Tongue (tissue), 2 donors: ENCODE data around the gene CSH1. TPM values are rescaled to one million over a fixed set of nuclear protein-coding genes. Genes with fewer than 3 reads are reported as not detected.
"Not testable (repeated sequence)": the region's sequence is repeated elsewhere in the genome, so short reads cannot be mapped to it uniquely, and the experiment has no call there.

Experiments
- DNase-seq: peaks from one replicate; pipeline ENCODE4 v3.0.0-alpha.2; 2015
- total RNA-seq: library from RNA; depleted of rRNA; stranded (reverse); fragments of >200 nt; gene quantifications from one replicate; pipeline ENCODE4 v1.2.3, GENCODE V29; 2014

CSH1 gene
- not detected for total RNA-seq

DNA sequence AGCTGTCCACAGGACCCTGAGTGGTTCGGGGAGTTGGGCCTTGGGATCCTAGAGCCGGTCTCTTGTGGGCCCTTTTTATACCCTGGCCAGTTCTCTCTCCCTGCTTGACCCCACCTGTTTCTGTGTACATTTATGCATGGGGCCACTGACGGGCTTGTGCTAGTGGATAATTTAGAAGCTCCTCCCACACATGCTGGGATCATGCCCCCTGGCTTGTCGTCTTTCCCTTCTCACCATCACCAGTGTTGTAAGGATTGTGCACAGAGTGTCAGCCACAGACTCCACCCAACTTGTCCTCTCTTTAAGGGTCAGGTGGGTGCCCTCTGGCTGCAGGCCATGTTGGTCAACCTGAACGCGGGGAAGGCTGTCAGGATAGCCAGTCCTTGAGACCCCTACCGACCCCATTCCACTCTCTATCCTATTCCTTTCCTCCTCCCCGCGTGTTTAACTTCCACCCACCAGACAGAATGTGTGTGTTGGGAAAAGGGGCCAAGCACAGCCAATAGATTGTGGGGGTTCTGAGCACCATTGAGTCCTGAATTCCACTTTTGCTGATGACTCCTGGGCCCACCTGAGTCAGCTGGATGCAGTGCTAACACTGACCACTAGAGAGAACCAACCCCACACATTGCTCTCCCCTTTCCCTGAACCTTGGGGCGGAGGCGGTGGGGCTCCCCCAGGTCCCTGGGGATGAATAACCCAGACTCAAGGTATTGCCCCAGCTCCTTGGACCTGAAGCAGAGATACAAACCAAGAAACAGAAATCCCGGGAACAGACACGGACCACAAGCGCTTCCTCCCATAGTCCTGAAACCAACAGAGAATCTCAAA is at the start of gene CSH1:
Gene CSH1, minus strand, starts transcription at position 51 of the 831 bp plus-strand sequence. CDS start 63 bp downstream, outside the sequence.
- not testable (repeated sequence) for DNase-seq

DNA sequence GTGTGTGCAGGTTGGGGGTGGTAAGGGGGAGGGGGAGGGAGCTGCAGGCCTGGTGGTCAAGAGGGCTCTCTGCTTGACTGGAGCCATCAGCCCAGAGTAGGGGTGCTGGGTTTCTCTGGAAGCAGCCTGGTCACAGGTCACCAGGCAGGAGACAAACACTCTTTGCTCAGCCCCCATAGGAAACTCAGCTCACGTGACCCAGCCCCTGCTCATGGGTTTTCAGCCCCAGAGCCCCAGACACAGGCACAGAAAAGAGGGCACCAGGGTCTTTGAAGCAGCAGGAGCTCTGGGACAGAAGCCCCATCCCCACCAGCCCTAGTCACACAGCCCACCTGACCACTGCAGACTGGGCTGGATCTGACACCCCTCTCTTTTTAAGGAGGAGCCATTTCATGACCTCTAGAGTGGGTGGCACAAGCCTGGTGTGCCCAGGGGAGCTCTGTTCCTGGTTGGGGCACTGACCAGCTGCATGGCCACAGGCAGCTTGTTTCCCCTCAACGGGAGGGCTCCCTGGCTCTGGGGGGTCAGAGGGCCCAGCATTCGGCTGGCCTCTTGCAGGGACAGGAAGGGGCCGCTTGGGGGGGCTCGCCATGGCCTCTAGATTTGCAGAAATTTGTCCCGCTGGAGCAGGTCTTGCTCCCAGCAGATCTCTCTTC is 49.5 kb upstream of the CSH1 start:
- no peak for DNase-seq

DNA sequence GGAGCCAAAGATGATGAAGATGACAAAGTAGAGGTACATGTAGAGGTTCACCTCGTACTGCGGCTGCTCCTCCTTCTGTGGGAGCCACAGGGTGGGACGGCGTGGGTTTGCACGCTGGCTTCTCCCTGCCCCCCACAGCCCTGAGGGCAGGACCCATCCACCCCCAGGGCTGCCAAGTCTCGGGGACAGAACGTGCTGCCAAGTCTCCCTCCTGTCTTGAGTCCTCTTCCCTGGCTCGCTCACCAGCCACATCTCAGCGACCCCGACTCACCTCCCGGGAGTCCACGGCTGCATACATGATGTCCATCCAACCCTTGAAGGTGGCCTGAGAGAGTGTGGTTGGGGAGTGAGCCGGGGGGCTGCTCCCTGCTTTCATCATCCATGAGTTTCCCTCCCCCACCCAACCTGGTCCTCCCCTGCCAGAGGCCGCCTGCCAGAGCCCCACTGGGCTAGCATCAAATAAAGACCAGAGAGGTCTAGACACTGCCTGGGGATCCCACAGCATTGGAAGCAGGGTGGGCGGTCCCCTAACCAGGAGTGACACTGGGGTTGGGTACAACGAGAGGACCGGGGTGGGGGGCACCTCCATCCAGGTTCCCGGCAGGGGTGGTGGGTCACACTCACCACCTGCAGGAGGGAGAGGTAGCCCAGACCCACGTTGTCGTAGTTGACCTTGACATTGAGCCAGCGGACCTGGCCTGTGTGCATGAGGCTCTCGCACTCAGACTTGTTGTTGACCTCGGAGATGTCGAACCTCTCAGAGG is 48.5 kb upstream of the CSH1 start:
- DNase-seq: no peak

DNA sequence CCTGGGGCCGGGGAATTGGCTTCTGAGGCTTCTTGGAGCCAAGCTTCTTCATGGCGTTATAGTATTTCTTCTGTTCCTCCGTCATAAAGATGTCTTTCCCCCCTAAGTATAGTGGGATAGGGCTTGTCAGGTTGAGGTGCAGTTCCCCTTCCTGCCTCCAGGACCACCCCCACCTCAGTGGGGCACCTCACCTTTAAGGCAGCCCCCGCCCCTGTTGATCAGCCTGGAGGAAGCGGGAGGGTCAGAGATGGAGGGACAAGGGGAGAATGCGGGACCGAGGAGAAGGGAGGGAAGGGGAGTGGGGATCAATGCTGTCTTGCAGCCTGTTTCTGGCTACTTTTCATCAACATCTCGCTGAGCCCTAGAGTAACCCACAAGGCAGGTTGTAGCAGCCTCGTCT is 47.4 kb upstream of the CSH1 start:
- DNase-seq: no peak

DNA sequence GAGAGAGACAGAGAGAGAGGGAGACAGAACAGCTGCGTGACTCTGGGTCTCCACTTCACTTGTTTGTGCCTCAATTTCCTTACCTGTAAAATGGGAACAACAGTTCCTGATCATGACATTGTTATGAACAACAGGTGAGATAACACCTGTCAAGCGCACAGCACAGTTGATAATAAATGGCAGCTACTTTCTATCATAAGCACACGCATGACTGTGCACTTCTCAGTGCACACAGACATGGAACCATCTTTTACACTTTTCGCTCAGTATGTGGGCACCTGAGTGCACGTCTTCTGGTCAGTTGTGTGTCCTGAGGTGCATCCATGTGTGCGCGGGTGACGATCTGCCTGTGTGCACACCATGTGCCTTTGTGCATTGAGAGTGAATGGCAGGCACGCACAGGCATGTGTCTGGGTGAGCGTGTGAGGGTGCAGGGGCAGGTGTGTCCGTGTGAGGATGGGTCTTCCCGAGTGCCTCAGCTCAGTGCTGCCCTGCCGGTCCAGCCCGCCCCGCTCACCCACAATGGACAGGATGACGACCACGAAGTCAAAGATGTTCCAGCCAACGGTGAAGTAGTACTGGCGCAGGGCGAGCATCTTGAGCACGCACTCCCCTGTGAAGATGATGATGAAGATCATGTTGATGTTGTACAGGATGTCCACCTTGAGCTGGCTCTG is 46.1 kb upstream of the CSH1 start:
- no peak for DNase-seq

DNA sequence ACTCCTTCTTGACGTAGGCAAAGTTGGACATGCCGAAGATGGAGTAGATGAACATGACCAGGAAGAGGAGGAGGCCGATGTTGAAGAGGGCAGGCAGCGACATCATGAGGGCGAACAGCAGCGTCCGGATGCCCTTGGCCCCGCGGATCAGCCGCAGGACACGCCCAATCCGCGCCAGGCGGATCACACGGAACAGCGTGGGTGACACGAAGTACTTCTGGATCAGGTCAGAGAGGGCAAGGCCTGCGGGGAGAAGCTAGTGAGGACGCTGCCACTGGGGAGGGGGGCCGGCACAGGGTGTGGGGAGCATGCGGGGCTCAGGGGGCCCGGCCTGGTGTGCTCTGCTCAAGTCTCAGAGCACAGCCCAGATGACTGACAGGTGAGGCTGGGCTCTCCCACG is 45.4 kb upstream of the CSH1 start:
- no peak for DNase-seq

DNA sequence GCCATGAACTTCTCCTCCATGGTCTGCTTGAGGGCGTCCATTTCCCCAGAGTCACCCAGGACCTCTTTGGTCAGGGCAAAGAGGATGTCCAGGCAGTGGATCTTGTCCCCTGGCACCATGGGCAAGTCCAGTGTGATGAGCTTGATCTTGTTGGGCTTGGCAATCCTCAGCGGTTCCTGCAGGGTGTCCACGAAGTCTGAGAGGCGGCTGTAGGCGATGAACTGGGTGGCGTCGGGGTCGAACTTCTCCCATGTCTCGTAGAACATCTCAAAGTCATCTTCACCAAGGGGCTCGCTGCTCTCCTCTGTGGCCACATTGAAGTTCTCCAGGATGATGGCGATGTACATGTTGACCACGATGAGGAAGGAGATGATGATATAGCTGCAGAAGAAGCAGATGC is 44.8 kb upstream of the CSH1 start:
- no peak for DNase-seq

DNA sequence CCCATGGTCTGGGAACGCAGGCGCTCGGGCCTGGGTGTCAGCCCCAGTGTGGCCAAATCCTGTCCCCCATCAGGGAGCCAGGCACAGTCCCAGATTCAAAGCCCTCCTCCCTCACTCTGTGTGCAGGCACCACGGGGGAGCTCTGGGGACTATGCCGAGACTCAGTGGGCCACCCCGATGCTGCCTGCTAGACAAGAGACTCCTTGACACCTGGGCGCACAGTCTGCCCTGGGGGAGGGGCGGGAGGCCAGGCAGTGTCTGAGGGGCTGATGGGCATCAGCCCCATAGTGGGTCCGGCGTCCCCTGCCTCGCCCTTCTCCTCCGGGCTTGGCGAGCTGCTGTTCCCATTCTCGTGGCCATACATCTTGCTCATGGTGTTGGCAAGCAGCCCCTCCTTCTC is 44.2 kb upstream of the CSH1 start:
- no peak for DNase-seq

DNA sequence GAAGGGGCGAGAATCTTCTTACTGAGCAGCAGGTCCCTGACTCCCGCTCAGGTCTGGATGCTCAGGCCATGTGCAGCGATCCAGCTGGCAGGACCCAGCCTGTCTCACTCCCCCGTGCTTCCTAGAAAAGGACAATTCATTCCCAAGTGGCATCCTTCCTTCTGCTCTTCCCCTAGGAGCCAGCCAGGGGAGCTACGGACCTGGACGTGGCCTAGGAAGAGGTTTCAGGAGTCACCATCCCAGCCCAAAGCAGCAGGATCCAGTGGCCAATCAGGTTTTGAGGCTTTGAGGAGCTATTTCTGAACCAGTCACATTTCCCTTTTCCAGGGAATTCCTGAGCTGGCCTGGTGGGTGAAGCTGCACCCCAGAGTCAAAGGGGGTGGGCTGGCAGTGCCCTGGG is 43.5 kb upstream of the CSH1 start:
- no peak for DNase-seq

DNA sequence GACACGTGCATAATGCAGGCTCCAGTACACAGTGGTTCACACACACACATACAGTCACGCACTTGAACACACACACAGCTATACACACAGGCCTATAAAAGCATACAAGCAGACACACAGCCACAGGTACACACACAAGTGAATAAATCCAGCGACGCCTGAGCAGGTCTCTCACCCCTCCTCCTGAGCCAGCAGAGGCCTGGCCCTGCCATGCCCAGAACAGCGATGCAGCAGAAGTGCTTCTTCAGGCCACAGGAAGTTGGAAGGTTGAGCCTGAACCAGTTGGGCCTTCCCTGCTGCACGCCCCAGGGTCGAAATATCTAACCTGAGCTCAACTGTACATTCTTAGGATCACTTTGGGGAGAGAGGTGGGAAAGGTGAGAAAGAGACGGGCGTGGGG is 43.0 kb upstream of the CSH1 start:
- no peak for DNase-seq

DNA sequence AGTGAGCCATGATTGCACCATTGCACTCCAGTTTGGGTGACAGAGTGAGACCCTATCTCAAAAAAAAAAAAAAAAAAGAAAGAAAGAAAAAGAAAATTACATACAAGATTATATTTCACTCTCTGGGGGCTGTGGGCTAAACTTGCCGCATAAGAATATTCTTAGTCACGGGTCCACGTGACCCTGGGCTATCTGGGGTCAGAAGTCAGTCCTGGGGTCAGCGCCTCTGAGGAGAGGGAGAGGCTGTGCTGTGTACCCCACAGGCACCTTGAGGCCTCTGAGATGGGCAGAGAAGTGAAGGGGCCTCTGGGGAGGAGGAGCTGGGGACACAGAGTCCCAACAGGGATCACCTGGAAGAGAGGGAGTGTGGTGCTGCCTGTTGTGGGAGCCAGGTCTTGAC is 41.5 kb upstream of the CSH1 start:
- no peak for DNase-seq

DNA sequence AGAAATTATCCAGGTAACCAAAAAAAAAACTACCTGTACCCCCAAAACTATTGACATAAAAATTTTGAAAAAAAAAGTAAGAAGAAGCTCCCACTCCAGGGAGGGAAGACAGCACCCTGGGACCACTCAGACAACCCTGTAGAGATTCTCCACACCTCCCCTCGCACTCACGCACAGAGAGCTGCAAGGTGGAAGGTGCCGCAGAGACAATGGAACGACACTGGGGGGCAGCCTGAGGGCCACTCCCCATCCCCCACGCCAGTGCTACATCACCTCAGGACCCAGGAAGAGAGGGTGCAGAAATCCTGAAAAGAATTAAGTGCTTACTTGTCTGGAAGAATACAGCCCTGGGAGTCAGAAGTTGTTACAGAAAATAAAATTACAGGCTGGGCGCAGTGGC is 40.9 kb upstream of the CSH1 start:
- no peak for DNase-seq

DNA sequence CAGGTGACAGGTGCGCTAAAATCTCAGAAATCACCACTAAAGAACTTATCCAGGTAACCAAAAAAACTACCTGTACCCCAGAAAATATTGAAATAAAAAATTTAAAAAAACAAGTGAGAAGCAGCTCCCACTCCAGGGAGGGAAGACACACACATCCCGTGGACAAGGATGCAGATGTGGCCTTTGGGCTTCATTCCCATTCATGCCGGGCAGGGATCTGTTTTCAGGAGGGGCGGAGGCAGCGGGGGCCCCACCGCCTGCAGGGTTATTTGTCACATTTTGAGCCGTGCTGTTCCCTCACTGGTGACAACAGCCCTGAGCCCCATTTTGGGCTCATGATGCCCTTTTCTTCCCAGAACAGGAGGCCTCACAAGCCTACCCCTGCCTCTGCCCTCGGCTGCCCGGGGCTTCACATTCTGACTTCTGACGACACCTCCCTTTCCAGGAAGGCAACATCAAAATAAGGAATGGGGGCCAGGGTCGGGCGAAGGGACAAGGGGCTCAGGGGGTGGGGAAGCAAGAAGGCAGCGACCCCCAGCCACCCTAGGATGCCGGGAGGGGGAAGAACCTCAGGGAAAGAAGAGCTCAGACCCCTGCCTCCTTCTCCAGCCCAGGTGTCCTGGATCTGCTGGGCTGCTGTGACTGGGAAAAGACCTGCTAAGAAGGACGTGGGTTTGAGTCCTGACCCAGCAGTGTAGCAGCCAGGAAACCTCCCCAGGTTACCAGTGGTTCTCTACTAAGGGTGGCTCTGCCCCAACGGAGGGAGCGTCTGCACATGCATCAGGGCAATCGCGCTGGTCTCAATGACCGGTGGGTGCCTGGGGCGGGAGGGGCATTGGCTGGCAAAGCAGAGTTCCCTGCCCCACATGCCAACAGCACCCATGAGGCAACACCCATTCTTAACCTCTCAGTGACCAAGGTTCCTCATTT is 38.1 kb upstream of the CSH1 start:
- peak; percentile 75 for DNase-seq

DNA sequence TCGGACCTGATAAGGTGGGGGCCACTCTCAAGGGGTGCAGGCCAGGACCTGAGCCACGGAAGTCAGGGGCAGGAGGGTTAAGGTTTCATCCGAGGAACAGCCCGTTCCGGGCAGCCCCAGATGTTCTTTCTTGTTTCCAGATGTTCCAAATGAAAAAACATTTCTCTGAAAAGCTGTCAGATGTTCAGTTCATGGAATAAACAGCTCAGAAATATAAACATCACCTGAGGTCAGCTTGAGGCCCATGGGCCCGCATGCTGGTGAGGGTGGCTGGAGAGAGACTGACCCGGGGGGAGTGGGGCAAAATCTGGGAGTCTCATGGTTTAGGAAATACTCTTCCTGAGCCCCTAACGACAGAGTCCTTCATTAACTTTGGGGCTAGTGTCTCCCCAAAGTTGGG is 37.2 kb upstream of the CSH1 start:
- peak; percentile 55 for DNase-seq

DNA sequence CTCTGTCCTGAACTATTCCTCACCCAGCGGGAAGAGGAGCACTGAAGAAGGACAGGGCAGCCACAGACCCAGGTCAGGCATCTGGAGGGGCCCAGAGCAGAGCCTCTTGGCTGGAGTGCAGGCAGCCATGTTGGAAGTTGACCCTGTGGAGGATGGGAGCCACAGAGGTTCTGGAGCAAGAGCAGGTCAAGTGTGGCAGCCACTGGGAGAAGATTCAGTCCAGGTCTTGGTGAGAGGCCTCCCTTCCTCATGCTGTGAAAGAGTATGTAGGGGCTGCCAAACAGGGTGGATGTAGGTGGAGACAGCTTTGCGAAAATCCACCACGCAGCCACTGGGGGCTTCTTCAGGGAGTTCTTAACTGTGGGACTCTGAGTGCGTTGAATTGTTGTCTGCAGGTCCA is 36.3 kb upstream of the CSH1 start:
- DNase-seq: no peak

DNA sequence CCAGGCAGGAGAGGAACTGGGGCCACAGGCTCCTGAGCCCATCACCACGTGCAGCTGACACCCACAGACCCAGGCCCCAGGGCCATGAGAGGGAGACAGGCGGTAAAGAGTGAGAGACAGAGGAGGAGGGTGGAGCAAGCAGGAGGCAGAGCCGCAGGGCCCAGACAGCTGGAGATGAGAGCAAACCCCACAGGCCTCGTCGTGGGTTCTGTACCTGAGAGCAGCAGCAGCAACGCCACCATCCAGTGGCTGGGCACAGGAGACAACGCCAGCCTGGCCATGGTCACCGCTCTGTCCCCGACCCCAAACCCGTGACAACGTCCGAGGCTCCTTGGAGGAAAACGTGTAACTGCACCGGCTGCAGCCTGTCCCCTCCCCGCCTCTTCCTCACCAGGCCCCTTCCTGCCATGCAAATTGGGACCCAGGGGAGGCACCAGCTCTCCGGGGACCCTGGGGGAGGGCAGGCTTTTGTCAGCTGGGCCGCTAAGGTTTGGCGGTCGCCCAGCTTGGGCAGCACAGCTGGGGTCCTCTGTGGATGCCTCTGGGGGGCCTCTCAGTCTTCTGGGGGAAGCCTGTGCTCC is 35.7 kb upstream of the CSH1 start, which contains the start of gene CD79B:
Gene CD79B, minus strand, starts transcription at position 351 of the 581 bp plus-strand sequence. Its CDS starts 70 bp downstream, at position 281.
- no peak for DNase-seq

DNA sequence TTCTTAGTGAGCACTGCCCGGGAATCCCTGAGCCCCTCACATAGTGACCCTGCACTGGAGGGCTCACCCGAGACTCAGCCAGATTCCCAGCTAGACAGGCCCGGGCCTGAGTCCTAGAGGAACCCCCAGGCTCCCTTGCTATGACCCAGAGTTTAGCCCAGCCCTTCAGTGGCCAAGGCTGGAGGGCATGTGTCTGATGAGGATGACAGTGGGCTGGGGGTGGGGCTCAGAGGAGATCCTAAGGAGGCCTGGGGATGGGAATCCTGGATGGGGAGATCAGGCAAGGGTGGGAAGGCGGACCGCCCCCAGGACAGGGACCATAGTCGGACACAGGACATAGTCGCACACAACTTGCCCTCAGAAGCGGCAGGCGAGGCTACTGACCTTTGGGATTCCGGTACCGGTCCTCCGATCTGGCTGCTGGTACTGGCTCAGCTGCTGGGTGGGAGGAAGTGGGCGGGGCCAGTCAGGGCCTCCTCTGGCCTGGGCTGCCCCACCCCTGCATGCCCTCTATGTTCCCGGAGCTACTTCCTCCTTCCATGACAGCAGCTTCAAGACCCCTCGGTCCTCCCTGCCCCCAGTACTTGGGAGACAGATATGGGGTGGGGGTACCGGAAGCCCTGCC is 34.7 kb upstream of the CSH1 start:
- no peak for DNase-seq

DNA sequence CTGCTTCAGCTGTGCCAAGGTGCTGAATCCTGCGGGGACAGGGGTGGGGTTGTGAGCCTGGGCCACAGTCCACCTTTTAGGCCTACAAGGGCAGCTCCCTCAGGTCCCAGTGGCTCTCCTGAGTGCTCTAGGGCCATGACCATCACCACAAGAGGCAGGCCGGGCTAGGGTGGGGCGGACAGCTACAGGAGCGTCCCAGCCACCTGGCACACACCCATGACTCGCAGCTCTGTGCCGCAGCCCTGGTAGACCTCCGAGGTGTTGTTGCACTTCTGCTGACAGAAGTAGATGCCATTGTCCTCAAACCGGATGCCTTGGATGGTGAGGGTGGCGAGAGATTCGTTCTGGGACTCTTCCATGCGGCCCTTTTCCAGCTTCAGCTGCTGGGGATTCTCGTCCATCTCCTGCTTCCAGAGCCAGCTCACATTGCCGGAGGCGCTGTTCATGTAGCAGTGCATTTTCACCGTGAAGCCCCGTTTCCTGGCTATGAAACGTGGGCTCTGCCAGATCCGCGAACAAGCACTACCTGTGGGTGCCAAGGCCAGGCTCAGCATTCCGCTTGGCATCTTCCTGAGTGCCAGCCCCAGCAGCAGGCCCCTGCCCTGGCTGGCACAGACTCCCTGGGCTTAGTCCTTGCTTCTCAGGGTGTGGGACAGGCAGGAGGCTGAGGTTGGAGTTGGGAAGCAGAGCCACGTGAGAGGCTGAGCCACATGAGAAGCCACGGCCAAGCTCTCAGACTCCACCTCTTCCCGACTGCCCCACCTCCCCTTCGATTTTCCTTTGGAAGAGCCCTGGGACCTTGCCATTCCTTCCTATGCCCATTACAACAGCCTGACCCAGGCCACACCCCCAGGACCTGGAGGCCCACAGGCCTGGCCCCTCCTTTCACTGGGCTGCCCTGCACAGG is 33.7 kb upstream of the CSH1 start:
- peak; percentile 50 for DNase-seq

DNA sequence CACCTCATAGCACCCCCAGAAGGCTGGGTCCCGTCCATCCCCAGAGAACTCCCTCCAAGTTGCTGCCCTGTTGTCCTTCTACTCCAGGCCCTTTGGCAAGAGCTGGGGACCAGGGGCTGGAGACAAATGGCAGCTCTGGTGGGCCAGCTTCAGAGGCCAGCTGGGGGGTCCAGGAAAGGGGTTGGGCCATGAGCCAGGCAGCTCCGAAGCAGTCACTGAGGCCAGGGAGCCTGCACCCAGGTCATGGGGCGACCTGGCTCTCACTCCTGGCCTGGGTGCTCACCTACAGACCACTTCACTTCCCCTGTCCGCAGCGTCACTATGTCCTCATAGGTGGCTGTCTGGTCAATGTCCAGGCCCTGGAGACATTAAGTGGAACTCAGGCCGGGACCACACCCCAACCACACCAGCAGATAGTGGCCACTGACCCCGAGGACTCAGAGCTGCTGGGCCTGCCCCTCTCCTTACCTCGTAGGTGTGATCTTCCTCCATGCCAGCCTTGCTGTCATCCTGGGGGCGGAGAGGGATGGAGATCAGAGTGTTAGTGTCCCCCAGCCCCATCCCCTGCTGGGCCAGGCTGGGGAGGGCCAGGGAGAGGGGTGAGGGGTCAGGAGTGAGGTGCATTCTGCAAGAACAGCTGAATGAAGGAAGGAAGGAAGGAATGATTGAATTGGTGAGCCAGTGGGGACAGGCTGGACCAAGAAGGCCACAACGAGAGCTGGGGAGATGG is 32.8 kb upstream of the CSH1 start:
- no peak for DNase-seq
